NCI-H446 (cell line): ENCODE measurements around the gene ASTL.

Experiments
- DNase-seq, 2 experiments: peaks; one replicate each; lab custom pipeline; 2025; lab: John Stamatoyannopoulos, UW

The ASTL gene

DNA sequence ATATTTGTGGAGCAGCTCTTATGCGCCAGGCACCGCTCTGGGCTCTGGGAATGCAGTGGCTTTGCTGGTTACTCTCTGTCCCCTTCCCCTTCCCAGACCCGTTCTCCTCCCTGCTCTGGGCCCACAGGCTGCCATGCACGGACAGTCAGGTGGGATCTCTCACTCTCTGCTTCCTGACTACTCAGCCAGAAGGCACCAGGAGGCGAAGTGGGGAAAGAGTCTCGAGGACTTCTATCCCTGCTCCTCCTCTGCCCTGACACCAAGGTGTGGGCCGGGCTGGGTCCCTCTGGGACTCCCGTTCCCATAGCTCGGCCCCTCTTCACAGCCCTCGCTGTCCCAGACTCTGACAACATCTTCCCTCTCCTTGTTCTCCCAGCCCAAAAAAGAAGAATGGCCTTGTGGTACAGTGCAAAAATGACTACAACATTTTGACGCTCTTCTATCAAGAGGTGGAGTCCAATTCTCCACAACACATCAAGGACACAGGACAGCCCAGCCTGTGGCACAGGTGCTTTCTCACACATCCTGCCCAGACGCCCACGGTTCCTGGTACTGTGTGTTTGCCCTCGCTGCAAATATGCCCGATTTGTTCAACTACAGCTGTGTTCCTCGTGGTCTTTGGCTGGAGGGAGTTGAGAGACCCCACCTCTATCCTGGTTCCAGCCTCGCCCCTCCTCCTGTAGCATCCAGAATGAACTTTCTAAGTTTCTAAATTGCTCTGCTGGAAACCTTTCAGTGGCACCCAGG, 21.0 kb upstream of the ASTL start:
- DNase-seq: no peak

DNA sequence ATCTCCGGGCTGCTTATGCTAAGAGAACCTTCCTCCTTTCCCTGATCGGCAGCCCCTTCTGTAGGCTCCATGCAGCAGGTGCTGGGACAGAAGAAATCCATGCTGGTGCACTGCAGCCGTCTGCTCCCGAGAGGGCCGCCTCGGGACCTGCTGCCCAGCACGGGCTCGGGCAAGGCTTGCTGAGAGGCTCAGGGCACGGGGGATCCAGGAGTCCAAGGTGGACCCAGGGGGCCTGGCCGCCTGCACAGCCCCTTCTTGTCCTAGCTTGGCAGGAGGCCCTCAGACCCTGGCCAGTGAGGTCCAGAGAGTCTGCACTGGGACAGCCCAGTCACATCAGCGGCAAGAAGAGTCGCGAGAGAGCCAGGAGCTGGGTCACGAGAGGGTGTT, 20.2 kb upstream of the ASTL start:
- DNase-seq: no peak

DNA sequence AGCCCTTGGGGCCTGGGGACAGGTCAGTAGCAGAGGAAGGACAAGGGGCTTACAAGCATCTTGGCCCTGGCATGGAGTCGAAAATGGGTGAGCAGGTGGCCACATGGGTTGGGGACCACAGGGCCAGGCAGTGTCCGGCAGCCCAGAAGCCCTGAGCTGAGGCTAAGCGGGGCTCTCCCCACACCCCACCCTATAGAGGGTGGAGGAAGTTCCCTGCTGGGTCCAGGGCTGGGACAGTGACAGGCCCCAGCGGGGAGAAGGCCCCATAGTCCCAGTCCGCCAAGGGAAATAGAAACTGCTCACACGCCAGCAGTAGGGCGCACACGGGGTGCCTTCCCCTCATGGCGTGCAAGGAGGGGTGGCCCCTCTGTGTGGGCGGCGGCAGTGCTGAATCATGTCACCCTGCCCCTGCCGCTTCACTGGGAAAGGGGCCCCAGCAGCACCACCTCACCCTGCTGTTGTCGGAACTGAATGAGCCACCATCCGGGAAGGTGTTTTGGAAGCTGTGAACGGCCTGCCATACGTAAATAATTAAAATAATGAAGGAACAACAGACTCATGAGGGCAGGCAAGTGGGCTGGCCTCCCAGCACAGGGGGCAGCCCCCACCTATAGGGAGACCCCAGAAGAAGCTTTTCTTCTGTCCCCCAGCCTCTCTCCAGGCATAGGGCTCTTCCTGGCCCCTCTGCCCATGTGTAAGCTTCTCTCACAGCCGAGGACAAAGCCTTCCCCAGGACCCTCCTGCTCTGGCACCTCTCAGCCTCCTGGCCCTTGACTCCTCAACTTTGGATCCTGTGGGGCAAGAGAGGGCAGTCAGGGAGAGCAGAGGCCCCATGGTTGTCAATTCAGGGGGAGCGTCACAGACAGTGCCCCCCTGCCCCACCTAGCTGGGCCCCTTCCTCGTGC, 19.6 kb upstream of the ASTL start:
- DNase-seq: no peak

DNA sequence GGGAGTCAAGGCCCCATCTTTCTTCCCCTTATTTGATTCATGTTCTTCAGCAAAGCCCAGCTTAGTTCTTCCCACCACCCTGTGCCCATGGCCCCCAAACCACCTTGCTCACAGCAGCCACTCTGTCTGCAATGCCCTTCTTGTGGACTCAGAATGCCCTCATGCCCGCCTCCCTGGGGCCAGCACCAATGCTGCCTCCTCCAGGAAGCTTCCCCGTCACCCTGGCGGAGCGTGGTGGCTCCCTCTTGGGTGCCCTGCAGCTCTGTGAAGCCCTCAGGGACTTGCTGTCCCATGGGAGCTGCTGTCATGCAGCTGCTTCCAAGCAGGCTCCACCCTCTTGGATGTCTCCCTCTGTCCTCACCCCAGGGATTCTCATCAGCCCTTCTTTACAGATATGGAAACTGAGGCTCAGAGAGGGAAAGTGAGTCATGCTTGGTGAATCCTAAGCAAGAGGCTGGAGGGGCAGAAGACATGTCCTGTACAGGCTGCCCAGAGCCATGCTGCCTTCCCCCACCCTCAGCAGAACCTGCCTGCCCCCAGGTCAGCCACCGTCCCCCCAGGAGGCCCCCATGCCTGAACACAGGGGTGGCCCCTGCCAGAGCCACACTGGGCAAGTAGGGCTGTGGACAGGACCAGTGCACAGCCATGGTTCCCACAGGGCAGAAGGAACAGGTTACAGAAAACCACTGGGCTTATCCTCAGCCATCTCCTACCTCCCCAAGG, 18.8 kb upstream of the ASTL start:
- no peak for DNase-seq

DNA sequence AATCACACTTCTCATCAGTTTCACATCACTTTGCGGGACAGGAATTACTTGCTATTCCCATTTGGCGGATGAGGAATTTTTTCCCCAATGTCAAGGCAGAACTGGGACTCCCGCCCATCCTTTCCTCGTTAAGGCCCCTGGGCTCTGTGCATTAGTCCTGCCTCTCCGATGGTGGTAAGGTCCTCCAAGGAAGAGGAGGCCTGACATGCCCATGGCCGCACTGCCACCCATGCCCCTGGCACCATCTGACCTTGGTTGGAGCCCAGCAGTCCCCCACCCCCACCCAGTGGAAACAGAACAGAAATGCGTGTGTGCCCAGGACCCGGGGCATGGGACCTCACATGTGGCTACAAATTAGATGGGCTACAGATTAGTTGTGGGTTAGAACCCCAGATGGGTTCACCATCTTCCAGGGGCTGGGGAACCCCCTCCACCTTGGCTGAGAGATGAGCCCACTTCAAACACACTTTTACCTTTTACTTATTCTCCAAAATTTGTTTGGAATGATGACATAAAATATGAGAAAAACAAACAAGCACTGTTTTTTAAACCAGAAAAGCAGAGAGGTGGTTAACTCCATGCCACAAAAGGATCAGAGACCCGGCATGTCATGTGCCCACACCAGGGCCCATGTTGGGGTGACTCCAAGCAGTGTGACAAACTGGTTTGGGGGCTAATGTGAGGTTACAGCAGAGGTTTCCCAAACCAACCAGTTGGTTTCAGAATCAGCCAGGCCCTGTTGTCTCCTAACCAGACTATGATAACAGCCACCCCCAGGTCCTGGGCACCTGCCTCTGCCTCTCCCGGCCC, 17.9 kb upstream of the ASTL start:
- no peak for DNase-seq

DNA sequence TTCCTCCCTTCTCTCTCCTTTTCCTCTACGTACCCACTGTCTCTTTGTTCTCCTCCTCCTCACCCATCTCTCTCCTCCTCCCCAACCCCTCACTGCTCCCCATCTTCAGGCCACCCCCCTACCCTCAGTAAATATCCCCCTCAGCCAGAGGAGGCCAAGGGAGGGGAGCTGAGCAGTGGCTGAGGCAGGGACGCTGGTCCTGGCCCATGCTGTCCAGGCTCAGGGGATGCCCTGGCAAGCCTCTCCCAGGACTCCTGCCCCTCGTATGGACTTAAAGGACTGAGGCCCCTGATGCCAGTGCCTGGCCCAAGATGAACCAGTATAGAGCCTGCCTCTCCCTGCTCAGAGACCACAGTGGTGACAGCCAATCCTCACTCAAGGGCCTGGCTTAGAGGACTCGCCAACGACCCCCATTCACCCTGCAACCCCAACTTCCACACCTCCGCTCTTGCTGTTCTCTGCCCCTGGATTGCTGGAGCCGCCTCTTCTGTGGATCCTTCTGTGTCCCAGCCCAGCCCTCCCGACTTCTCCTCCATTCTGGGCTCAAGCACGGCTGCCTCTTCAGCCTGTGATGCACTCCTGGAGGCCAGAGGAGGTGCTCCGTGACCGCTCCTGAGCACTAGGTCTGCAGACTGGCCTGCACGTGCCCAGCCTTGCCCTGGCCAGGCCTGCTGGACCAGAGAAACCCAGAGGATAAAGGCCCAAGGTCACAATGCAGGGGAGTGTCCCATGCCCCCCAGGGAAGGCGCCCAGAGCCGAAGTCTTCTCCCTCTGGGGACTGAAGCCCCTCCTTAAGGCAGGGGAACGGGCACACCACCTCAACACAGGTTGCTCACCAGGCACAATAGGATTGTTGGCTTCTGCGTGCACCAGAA, 16.4 kb upstream of the ASTL start:
- no peak for DNase-seq

DNA sequence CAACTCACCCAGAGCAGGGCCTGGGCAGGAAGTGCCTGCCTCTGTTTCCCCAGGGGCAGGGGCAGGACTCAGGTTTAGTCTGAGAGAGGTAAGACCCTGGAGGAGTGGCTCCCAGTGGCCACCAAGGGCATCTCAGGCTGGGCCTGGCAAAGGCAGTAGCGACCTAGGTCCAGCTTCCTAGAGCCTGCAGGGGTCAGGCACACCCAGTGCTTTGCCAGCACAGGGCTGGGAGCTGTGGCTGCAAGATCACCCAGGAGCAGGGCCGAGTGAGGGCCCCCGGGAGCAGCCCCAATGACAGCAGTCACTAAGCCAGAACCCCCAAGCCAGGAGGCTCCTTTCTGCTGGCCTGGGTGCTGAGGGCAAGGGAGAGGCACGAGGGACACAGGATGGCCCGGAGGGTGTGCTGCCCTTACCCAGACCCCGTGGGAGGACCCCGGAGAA, 15.7 kb upstream of the ASTL start:
- DNase-seq: no peak

DNA sequence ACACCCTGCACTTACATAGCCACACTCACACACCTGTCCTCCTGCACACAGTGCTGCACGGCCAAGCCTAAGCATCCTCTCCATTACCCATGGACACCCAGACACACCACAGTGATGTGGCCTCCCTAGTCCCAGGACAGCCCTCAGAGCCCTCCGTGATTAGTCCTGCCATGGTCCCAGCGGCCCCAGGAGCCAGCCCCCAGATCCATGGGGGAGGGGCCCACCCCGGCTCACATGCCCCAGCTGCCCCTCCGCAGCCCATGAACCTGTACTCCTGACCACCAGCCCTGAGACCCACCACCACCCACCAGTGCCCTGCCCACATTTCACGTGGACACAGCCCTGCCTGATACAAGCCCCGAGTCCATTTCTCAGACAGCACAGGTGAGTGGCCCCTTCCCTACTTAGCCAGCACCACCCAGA, 15.0 kb upstream of the ASTL start:
- DNase-seq: no peak

DNA sequence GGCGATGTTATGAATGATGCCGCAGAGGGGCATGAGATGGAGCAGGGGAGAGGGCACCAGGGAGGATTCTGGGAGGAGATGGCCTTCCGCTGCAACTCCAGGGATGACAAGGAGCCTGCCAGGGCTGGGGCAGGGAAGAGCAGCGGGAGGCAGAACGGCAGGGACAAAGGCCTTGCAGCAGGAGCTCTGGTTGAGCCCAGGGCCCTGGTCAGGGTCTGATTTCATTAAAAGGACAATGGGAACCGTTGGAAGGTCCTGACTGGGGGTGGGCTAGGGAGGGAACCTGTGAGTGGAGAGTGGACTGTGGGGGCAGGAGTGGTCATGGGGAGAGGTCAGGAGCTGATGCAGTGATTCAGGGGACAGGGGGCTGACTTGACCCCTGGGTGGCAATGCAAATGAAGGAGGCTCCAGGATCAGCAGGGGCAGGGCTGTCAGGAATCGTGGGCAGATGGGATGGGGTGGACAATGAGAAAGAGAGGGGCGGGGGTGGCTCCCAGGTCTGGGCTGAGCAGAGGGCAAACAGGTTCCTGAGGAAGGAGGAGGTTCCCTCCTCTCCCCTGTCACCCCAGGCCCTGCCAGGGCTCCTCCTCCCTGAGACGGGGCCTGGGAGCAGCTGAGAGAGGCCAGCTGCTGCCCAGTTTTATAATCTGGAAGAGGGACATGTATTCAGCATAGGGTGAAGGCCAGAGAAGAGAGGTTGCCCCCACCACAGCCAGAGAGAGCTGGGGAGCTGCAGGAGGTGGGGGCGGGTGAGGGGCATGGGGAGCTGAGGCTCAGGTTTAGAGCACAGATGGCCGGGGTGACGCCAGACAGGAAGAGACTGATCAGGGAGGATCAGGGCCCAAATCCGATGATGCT, 14.2 kb upstream of the ASTL start:
- DNase-seq: no peak

DNA sequence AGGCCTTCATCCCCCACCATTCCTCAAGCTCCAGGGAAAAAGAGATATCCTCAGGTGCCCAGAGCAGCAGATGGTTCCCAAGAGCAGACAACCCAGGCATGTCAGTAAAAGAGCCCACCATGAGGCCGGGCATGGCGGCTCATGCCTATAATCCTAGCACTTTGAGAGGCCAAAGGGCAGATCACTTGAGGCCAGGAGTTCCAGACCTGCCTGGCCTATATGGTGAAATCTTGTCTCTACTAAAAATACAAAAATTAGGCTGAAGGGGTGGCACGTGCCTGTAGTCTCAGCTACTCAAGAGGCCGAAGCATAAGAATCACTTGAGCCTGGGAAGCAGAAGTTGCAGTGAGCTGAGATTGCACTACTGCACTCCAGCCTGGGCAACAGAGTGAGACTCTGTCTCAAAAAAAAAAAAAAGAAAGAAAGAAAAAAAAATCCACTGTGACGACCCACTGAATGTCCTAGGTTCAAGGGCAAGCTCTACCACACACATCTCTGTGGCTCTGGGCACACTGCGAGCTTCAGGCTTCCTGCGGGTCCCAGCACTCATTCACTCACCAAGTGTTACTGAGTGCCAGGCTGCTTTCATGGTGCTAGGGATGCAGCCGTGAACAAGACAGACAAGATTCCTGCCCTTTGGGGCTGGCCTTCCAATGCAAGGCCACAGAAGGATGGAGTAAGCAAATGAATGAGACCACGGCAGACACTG, 13.4 kb upstream of the ASTL start:
- no peak for DNase-seq

DNA sequence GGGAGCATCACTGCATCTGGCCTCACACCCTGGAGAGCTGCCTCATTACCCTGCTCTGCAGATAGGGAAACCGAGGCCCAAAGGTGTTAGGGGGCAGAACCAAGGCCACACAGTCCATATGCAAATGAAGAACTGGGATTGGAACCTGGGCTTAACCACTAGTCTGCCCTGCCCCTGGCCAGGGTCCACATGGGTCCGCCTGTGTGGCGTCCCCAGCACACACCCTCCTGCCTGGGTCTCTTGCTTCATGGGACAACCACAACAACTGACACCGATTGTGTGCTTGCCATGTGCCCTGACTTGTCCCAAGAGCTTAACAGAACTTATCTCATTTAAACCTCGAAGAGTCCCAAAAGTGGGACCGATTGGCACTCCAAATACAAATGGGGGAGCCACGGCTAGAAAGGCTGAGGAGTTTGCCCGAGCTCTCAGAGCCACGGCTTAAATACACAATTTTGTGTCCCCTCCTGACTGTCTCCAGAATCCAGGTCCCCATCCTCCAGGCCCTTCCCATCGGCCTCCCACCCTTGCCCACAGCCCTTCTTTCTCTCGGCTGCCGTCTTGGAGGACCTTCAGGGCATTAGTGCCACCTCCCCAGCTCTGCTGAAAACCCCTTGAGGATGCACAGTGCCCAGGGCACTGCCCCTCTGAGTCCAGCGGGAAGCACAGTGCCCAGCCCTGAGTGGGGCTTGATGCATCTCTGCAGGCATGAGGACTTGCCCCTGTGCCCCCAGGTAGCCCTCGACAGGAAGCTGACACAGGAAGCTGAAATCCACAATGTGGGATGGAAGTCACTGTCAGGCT, 12.7 kb upstream of the ASTL start:
- DNase-seq: no peak

DNA sequence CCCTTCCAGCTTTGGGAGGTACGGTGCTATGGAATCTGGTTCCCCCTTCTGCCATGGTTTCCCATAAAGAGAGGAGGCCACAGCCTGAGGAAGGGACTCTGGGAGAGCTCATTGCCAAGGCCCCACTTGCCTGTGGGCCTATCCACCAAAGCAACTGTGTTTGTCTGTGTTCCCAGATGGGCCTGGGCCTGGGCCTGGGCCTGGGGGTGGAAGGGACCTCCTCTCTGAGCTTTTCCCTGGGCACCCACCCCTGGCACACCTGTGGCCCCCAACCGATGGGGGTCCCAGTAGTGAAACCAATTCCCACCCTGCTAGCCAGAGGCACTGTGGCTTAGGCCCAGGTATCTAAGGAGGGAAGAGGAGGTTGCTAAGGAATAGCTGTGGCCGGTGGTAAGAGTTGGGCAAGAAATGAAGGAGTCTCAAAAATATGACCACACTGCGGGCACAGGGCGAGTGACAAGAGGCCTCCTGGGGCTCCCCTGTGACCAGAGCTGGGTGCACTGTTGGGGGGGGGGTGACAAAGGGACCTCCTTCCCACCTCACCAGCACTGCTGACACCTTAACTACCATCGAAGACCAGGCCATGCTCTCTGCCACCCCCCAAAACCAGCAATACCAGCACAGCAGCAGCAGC, 11.8 kb upstream of the ASTL start:
- no peak for DNase-seq

DNA sequence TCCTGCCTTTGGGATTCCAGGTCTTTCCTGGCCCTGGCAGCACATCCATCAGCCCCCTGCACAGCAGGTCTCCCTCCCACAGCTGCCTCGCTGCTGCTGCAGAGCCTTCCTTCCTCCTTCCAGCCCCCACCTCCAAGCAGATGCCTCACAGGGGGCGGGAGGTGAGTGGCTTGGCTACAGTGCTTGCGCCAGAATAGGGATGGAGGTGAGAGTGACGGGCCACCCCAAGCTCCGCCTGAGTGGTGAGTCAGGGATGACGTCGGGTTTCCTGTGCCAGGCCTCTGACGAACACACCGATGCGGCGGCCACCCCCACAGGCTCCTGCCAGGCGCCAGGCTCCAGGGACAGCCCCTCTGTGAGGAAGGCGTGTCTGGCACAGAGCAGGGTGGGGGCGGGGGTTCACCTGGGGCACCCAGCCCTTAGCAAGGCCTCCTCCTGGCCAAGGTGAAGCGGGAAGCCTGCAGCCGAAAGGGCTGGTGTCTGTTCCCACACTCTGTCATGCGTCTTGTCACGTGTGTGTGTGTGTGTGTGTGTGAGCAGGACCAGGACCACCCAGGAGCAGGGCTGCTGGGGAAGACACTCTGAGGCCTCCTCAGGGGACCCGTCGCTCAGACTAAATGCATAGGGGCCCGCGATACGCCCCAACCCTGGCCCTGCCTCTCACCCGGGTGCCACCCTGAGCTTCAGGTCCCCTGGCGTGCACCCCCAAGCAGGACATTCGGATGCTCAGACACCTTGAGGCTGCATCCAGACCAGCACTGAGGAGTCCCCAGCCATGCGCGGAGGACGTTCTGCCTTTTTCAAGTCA, 10.3 kb upstream of the ASTL start:
- peak; percentile 11 to 17 for DNase-seq

DNA sequence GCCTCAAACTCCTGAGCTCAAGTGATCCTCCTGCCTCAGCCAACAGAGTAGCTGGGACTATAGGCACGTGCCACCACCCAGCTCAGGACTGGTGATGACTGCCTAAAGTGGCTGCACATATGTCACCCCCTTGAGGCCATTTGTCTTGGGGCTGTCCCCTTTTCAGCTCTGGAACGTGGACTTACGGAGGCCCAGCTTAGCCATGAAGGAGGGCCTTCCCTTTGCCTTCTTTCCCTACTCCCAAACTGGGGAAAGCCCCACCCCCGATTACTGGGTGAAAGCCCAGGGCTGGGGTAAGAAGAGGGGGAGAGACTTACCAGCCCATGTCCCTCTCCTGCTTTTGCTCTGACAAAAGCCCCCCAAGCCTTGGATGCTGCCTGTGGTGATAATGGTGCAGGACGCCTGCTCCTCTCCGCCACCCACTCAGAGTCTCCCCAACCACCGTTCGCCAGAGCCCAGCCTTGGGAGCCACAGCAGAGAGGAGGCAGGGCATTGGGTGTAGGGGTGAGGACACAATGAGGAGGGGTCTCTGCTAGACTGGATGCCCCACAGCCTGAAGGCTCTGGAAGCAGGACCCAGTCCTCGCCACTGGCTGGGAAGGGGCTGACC, 9.4 kb upstream of the ASTL start:
- no peak for DNase-seq

DNA sequence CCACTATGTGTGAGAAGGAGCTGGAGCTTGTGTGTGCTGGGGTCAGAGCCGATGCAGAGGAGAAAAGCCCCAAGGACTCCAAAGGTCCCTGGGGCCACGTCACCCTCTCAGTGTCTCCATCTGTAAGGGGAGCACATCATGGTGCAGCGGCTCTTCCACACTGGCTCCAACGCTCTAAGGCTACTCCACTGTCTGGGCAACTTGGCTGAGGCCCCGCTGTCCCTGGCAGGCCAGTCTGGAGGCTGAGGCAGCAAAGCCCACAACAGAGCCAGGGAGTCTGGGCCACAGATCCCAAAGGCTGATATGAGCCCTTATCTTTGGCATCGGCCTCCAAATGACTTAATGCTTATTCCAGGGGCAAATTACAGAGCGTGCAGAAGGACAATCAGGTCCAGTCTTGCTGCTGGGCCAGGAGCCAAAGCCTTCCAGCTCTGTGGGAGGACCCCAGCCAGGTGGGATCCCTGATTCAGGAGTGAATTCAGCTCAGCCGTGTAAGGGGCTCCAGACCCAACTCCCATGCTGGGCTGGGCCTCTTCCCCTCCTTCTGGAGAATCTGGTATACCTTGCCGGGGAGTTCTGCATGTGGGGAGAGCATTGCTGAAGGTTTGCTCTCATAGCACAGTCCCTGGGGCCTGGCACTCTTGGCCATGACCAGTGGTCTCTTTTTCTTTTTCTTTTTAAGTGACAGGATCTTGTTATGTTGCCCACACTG, 8.7 kb upstream of the ASTL start:
- no peak for DNase-seq
